Panc1 (cell line): ENCODE measurements around the gene HS3ST3A1. TPM values are rescaled to one million over a fixed set of nuclear protein-coding genes. Genes with fewer than 3 reads are reported as not detected.
"Not testable (repeated sequence)": the region's sequence is repeated elsewhere in the genome, so short reads cannot be mapped to it uniquely, and the experiment has no call there.

Experiments
- ATAC-seq: fragments of 200-7000 bp; cut with Tn5 transposase; 2 replicates; pipeline ENCODE4 v1.9.1; 2020; ENCODE audit warnings: mild to moderate bottlenecking, moderate library complexity
- BruUV-seq: library from RNA; stranded (reverse); fragments of 400-500 nt; replicated peaks from 2 replicates; lab custom pipeline; 2021; lab: Mats Ljungman, UMichigan
- CTCF ChIA-PET: fragments of 300-600 bp; sonication (Branson Sonifier 250); formaldehyde crosslinking; loops from one replicate; lab custom pipeline; 2022; ENCODE audit warnings: antibody characterized with exemption; lab: Charles Lee
- POLR2A ChIA-PET: fragments of 300-600 bp; sonication (Branson Sonifier 250); formaldehyde crosslinking; loops from one replicate; lab custom pipeline; 2022; ENCODE audit warnings: antibody characterized with exemption; lab: Charles Lee
- DNase-seq: peaks from one replicate; pipeline ENCODE4 v3.0.0-alpha.2; 2010; ENCODE audit warnings: low read depth, low spot score
- H3K27ac ChIP-seq: 2 replicates; pipeline ENCODE4 v1.5.1; 2011; ENCODE audit warnings: mild to moderate bottlenecking, low read length, inconsistent platforms
- H3K27me3 ChIP-seq: fragments of 200-500 bp; sonication (Bioruptor generic); 2 replicates; pipeline ENCODE4 v1.6.0; 2014; ENCODE audit warnings: low read length, inconsistent platforms; ENCODE audit not compliant: control insufficient read depth, insufficient read depth
- H3K36me3 ChIP-seq: fragments of 200-500 bp; sonication (Bioruptor generic); 2 replicates; pipeline ENCODE4 v1.5.1; 2014; ENCODE audit warnings: inconsistent platforms, mild to moderate bottlenecking, low read length, moderate library complexity; ENCODE audit not compliant: control insufficient read depth, insufficient read depth
- H3K4me1 ChIP-seq: 2 replicates; pipeline ENCODE4 v1.5.1; 2011; ENCODE audit warnings: inconsistent platforms, mild to moderate bottlenecking, low read length, moderate library complexity; ENCODE audit not compliant: control insufficient read depth, insufficient read depth
- H3K4me3 ChIP-seq, 2 experiments: 2 replicates each; pipeline ENCODE4 v1.5.1; 2011 to 2012; ENCODE audit warnings: low read depth in 2 of 2, low read length in 2 of 2, mild to moderate bottlenecking in 2 of 2, inconsistent platforms in 1 of 2, moderate library complexity in 1 of 2
- H3K9me3 ChIP-seq: fragments of 200-500 bp; sonication (Bioruptor generic); 2 replicates; pipeline ENCODE4 v1.5.1; 2014; ENCODE audit warnings: low read depth, mild to moderate bottlenecking, inconsistent platforms, low read length, moderate library complexity; ENCODE audit not compliant: control insufficient read depth, insufficient read depth
- POLR2AphosphoS5 ChIP-seq: IDR thresholded peaks from 2 replicates; pipeline ENCODE4 v1.6.1; 2012; ENCODE audit warnings: mild to moderate bottlenecking, low read depth, low read length, moderate library complexity
- REST ChIP-seq, 2 experiments: IDR thresholded peaks; 2 replicates each; pipeline ENCODE4 v1.6.1; 2011 to 2012; ENCODE audit warnings: low read depth in 2 of 2, control low read depth in 1 of 2, low read length in 1 of 2, mild to moderate bottlenecking in 1 of 2, moderate library complexity in 1 of 2; ENCODE audit not compliant: insufficient read depth in 1 of 2
- SIN3A ChIP-seq: IDR thresholded peaks from 2 replicates; pipeline ENCODE4 v1.6.1; 2012; ENCODE audit warnings: low read depth, mild to moderate bottlenecking, low read length, moderate library complexity, borderline replicate concordance; ENCODE audit not compliant: insufficient read depth
- TCF7L2 ChIP-seq: IDR thresholded peaks from 2 replicates; pipeline ENCODE4 v1.6.1; 2011; ENCODE audit warnings: mild to moderate bottlenecking, low read depth, low read length, inconsistent platforms
- in situ Hi-C: cut with HindIII; loops from 2 replicates; pipeline ENCODE4 v1.10.0; 2016; ENCODE audit warnings: low sequenced_read_pairs, low pct_unique_long_range_greater_than_20kb
- intact Hi-C: fragments of 100-400 bp; cut with micrococcal nuclease; formaldehyde crosslinking; loops from one replicate; pipeline ENCODE4 v1.10.0; 2022; ENCODE audit not compliant: unreplicated experiment
- total RNA-seq: library from RNA; stranded (reverse); gene quantifications from one replicate; pipeline ENCODE4 v1.2.1, GENCODE V29; 2021; ENCODE audit not compliant: unreplicated experiment
- TF ChIP-seq, protein P1 (sequence below): fragments of 450-650 bp; IDR thresholded peaks from 2 replicates; pipeline ENCODE4 v1.5.1; 2017; ENCODE audit warnings: mild to moderate bottlenecking

The HS3ST3A1 gene
- total RNA-seq, 1 experiment from 2014 or later: 0.31 TPM

DNA sequence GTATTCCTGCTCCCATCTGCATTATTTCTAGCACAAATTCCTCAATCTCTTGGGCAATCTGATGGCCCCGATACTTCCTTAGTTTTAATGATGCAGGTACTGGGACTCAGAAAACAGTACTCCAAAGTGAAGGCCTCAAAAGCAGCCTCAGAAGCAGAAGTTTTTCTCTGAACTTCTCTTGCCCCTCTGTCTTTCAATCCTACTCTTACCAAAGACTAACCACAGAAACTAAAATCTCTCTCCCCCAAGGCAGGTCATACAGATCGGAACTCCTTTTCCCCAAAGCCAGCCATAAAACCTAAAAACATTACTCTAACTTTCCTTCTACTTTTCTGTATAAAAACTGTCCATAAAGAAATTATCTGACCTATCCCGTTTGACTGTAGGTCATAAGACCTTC is 103.5 kb downstream of the HS3ST3A1 start:
- Histone ChIP-seq H3K9me3 (no peaks in the 10 kb centered on the region), H3K4me3 (no peak overlapping the region), H3K27ac (no peak overlapping the region), H3K36me3 (no peaks in the 10 kb centered on the region), H3K4me1 (no peaks in the 10 kb centered on the region), H3K27me3 (no peaks in the 10 kb centered on the region)
- intact Hi-C loops (no loop called here), in situ Hi-C loops (no loop called here)
- ChIA-PET POLR2A (no interaction called here), CTCF (no interaction called here)
- no peak for DNase-seq
- TF ChIP-seq SIN3A: no peak
- TF ChIP-seq TCF7L2: no peak
- no peak for TF ChIP-seq POLR2AphosphoS5
- TF ChIP-seq REST (IDR thresholded peaks at IDR 0.05; ENCODE audit: insufficient read depth in 1 of 2, low read depth in 2 of 2, low read length in 1 of 2): no peak
- TF ChIP-seq, protein P1, sequence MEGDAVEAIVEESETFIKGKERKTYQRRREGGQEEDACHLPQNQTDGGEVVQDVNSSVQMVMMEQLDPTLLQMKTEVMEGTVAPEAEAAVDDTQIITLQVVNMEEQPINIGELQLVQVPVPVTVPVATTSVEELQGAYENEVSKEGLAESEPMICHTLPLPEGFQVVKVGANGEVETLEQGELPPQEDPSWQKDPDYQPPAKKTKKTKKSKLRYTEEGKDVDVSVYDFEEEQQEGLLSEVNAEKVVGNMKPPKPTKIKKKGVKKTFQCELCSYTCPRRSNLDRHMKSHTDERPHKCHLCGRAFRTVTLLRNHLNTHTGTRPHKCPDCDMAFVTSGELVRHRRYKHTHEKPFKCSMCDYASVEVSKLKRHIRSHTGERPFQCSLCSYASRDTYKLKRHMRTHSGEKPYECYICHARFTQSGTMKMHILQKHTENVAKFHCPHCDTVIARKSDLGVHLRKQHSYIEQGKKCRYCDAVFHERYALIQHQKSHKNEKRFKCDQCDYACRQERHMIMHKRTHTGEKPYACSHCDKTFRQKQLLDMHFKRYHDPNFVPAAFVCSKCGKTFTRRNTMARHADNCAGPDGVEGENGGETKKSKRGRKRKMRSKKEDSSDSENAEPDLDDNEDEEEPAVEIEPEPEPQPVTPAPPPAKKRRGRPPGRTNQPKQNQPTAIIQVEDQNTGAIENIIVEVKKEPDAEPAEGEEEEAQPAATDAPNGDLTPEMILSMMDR: no peak
- ATAC-seq: no peak
- no TSS peak for BruUV-seq

DNA sequence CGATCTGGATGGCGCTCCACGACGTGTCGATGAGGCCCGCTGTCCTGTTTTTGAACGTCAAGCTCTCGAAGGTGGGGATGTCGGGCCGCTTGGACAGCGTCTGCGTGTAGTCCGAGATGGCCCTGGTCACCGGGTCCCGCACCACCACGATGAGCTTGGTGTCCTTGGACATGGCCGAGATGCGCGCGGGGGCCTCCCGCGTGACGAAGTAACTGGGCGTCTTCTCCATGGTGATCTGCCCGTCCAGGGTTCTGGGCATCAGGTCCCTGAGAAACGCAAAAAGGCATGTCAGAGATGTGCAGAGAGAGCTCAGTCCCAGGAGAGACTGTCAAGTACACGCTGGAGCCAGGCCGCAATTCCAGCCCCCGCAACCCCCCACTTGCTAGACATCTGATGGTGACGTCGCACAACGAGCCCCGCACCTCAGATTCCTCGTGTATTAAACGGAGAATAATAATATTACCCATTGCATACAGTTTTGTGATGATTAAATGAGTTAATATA is 105.1 kb downstream of the HS3ST3A1 start:
- H3K9me3 ChIP-seq, BruUV-seq, CTCF ChIA-PET, ATAC-seq, DNase-seq, H3K4me3 ChIP-seq, H3K36me3 ChIP-seq, H3K4me1 ChIP-seq, H3K27ac ChIP-seq, in situ Hi-C loops, H3K27me3 ChIP-seq, intact Hi-C loops, POLR2A ChIA-PET: not testable (repeated sequence)

DNA sequence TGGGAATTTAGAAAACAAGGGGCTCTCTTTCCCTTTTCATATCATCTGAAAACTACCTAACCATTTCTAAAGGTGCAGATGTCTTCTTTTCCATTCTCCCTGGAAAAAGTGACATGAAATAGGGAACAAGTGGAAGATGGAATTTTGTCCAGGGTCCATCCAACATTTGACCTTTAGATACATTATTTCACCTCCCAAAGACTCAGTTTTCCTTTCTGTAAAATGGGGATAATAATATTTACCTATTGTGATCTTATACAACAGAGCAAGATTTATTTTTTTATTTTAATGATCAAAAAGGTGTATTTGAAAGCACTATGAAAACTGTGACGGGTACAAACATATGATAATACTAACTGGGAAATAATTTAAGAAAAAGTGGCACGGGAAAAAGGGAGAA is 106.3 kb downstream of the HS3ST3A1 start:
- DNase-seq: no peak
- Histone ChIP-seq H3K27ac (no peak overlapping the region), H3K4me1 (no peaks in the 10 kb centered on the region), H3K9me3 (no peaks in the 10 kb centered on the region), H3K27me3 (no peaks in the 10 kb centered on the region), H3K36me3 (no peaks in the 10 kb centered on the region), H3K4me3 (no peak overlapping the region)
- no peak for ATAC-seq
- no TSS peak for BruUV-seq
- POLR2A ChIA-PET: no interaction called here
- intact Hi-C loops (no loop called here), in situ Hi-C loops (no loop called here)
- CTCF ChIA-PET: no interaction called here
- TF ChIP-seq TCF7L2 (no peak), REST (IDR thresholded peaks at IDR 0.05; ENCODE audit: insufficient read depth in 1 of 2, low read depth in 2 of 2, low read length in 1 of 2) (no peak), POLR2AphosphoS5 (no peak), SIN3A (no peak)
- TF ChIP-seq, protein P1: no peak
